Measurements from ENCODE around the gene RNPEPL1. TPM values are rescaled to one million over a fixed set of nuclear protein-coding genes. Genes with fewer than 3 reads are reported as not detected.
"Not testable (repeated sequence)": the region's sequence is repeated elsewhere in the genome, so short reads cannot be mapped to it uniquely, and the experiment has no call there.

Gene RNPEPL1
- total and polyA plus RNA-seq, 2 experiments from 2014 or later = 49.0 to 61.2 TPM

- no peak overlapping the region for H3K27ac ChIP-seq
- TF ChIP-seq CTCF (IDR thresholded peaks at IDR 0.05; ENCODE audit: low read depth, low read length) = no peak
- no peak overlapping the region for H3K4me3 ChIP-seq
- no peaks in the 10 kb centered on the region for H3K4me1 ChIP-seq (ENCODE audit: low read depth)
- H3K36me3 ChIP-seq = no peaks in the 10 kb centered on the region
- no peaks in the 10 kb centered on the region for H3K27me3 ChIP-seq
- no peaks in the 10 kb centered on the region for H3K9me3 ChIP-seq (ENCODE audit: low read depth)
- peak in 1 of 2 donors; percentile 15 for DNase-seq (ENCODE audit: low read depth in 1 of 2, low spot score in 1 of 2)
Measured at GRCh38 chr2:240615820-240616547, 47.7 kb downstream of the RNPEPL1 start.

- H3K36me3 ChIP-seq; H3K4me3 ChIP-seq; H3K27ac ChIP-seq; H3K4me1 ChIP-seq (ENCODE audit: low read depth); DNase-seq (ENCODE audit: low read depth in 1 of 2, low spot score in 1 of 2); H3K9me3 ChIP-seq (ENCODE audit: low read depth); H3K27me3 ChIP-seq: not testable (repeated sequence)
Measured at GRCh38 chr2:240616860-240617666, 48.8 kb downstream of the RNPEPL1 start.

- no peaks in the 10 kb centered on the region for H3K36me3 ChIP-seq
- H3K27me3 ChIP-seq = no peaks in the 10 kb centered on the region
- no peak overlapping the region for H3K27ac ChIP-seq
- no peak overlapping the region for H3K4me3 ChIP-seq
- H3K4me1 ChIP-seq (ENCODE audit: low read depth) = no peaks in the 10 kb centered on the region
- DNase-seq (ENCODE audit: low read depth in 1 of 2, low spot score in 1 of 2) = no peak
- no peaks in the 10 kb centered on the region for H3K9me3 ChIP-seq (ENCODE audit: low read depth)
- TF ChIP-seq CTCF (IDR thresholded peaks at IDR 0.05; ENCODE audit: low read depth, low read length) = no peak
Measured at GRCh38 chr2:240618776-240619175, 50.5 kb downstream of the RNPEPL1 start.

- Histone ChIP-seq H3K4me3 (no peak overlapping the region), H3K27ac (no peak overlapping the region), H3K27me3 (no peaks in the 10 kb centered on the region), H3K4me1 (ENCODE audit: low read depth) (no peaks in the 10 kb centered on the region), H3K36me3 (no peaks in the 10 kb centered on the region), H3K9me3 (ENCODE audit: low read depth) (no peaks in the 10 kb centered on the region)
- DNase-seq (ENCODE audit: low read depth in 1 of 2, low spot score in 1 of 2) = no peak
- TF ChIP-seq CTCF (IDR thresholded peaks at IDR 0.05; ENCODE audit: low read depth, low read length) = no peak
Measured at GRCh38 chr2:240619506-240620148, 51.3 kb downstream of the RNPEPL1 start.

- Histone ChIP-seq H3K36me3 (no peaks in the 10 kb centered on the region), H3K27me3 (no peaks in the 10 kb centered on the region), H3K4me3 (no peak overlapping the region), H3K4me1 (ENCODE audit: low read depth) (no peaks in the 10 kb centered on the region), H3K27ac (no peak overlapping the region), H3K9me3 (ENCODE audit: low read depth) (no peaks in the 10 kb centered on the region)
- DNase-seq (ENCODE audit: low read depth in 1 of 2, low spot score in 1 of 2) = no peak
- TF ChIP-seq CTCF (IDR thresholded peaks at IDR 0.05; ENCODE audit: low read depth, low read length) = no peak
Measured at GRCh38 chr2:240620149-240620731, 52.0 kb downstream of the RNPEPL1 start.

Measured in cardiac muscle cell (in vitro differentiated cells and primary cell).